Dermis blood vessel endothelial cell (primary cell): ENCODE results near the gene IVNS1ABP. TPM values are rescaled to one million over a fixed set of nuclear protein-coding genes. Genes with fewer than 3 reads are reported as not detected.
"Not testable (repeated sequence)": the region's sequence is repeated elsewhere in the genome, so short reads cannot be mapped to it uniquely, and the experiment has no call there.

Experiments used
- DNase-seq: peaks from one replicate; pipeline ENCODE4 v3.0.0; 2010
- total RNA-seq: library from RNA; depleted of rRNA; stranded (reverse); fragments of >200 nt; gene quantifications from 2 replicates; pipeline ENCODE4 v1.2.3, GENCODE V29; 2014

Gene IVNS1ABP
- total RNA-seq, result 94.5 and 107 TPM in 2 replicates

DNA sequence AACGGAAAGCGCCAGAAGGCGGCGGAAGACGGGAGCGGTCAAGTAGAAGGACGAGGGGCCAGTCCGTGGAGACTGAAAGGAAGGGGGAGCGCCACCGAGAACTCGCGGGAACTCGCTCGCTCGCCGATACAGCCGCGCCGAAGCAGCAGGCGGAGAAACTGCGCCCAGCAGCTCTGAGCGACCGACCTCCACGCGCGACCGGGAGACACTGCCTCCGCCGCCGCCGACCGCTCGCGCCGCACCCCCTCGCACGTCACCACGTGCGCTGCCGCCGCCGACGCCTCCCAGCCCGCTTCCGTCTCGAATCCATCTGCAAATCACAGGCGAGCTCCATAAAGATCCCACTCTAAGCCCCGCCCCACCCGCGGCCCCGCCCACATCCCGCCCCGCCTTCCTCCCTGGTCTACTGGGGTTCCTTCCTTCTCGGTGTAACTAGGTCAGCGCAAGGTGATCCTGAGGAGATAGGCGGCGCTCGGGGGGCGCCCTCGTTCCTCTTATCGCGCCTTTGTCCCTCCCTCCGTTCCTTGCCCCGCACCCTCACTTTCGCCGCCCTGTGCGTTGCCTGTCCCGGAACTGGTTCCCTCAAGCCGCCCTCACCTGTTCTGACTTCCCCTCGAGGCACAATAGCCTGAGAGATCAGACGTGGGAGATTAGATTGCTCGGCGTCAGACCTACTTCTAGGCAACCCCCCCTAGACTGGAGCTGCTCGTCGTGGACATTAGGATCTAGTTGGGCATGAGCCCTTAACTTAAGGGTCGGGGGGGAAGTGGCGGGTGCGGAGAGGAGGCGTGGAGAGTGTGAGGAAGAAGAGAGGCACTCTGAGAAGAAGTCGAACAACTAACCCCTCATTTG, at the start of gene IVNS1ABP:
IVNS1ABP (minus strand) TSS at position 210 of the 852 bp plus-strand sequence. CDS start 7,750 bp downstream, outside the sequence.
- DNase-seq, result peak; percentile 97

GRCh38 chr1:185365951-185366350, 48.9 kb upstream of the IVNS1ABP start:
- no peak for DNase-seq

DNA sequence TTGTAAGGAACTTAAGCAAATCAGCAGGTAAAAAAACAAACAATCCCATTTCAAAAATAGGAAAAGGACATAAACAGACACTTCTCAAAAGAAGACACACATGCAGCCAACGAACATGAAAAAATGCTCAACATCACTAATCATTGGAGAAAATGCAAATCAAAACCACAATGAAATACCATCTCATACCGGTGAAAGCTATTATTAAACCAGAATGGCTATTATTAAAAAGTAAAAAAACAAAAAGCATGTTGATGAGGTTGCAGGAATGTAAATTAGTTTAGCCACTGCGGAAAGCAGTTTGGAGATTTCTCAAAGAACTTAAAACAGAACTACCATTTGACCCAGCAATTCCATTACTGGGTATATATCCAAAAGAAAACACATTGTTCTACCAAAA, 47.5 kb upstream of the IVNS1ABP start:
- DNase-seq, result not testable (repeated sequence)

DNA sequence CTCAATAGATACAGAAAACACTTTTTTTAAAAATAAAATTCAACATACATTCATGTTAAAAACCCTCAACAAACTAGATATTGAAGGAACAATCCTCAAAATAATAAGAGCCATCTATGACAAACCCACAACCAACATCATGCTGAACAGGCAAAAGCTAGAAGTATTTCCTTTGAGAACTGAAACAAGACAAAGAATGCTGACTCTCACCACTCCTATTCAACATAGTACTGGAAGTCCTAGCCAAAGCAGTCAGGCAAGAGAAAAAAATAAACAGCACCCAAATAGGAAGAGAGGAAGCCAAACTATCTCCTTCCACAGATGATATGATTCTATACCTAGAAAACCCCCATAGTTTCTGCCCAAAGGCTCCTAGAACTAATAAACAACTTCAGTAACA, 46.2 kb upstream of the IVNS1ABP start:
- no peak for DNase-seq

DNA sequence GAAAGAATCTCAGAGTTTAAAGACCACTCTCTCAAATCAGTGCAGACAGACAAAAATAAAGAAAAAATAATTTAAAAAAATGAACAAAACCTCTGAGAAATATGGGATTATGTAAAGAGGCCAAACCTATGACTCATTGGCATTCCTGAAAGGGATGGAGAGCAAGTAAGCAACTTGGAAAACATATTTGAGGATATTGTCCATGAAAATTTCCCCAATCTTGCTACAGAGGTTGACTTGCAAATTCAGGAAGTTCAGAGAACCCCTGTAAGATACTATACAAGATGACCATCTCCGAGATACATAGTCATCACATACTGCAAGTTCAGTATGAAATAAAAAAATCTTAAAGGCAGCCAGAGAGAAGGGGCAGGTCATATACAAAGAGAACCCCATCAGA, 43.7 kb upstream of the IVNS1ABP start:
- peak; percentile 35 for DNase-seq

GRCh38 chr1:185358957-185359356, 41.9 kb upstream of the IVNS1ABP start:
- DNase-seq, result no peak

DNA sequence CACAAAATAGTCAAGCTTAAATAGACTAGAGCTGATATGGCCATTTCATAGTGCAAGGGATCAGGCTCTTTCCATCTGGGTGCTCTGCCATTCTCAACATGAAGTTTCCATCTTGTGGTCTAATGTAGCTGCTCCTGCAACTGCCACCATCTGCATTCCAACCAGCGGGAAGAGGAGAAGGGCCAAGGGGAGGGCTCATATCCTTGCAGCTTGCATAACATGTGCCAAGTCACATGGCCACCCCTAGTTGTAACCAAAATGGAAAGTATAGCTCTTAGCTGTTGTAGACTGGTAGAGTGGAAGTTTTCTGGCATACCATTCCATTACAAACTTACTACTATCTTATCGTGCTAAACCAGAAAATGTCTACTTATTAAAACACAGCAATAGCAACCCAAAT, 38.9 kb upstream of the IVNS1ABP start:
- DNase-seq, result no peak

DNA sequence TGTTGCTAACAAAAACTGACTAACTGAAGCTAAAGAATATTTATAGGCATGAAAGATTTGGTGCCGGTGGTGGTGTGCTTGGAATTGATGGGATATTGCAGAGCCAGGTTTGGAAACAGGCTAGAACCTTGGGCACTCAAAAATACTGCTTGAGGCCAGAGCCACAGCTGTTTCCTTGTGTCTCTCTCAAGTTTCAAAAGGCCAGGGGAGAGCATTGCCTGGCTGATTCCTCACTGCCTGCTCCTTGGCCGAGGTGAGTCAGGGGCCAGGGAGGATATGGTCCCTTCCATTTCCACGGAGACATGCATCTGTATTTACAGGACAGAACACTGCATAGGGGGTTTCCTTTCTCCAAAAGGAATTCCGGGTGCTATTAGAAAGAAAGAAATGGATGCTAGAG, 36.1 kb upstream of the IVNS1ABP start:
- peak; percentile 25 for DNase-seq

DNA sequence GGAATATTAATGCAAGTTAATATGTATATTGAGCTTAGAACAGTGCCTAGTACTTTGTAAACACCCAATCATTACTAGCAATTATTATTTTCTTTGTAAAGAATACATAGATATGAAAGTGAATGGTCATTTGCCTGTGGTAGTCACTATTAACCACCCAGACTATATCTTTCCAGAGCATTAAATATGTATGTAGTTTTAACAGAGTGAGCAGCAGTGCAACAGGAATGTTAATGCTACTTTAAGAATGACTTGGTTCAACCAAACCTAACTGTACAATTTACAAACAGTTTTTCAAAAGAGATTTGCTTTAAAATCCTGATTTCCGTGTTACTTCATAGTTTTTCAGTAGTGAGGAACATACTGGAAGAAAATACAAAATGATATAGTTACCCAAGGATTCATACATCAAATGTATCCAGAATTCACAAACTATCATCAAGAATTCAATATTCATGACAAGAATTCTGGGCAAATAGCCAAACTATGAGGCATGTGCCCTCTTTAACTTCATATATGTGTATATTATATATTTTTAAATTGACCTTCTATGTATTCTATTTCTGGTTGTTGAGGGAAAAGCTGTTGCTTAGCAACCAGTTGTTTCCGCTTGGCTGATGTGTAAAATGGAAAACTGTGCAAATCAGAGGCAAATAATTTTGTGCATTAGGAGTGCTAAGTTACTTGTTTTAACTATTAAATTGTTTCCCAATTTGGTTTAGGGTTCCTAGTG, 34.9 kb upstream of the IVNS1ABP start:
- DNase-seq, result peak; percentile 77

GRCh38 chr1:185350027-185350442, 33.0 kb upstream of the IVNS1ABP start:
- no peak for DNase-seq

- DNase-seq, result no peak
Measured at GRCh38 chr1:185349556-185349955, 32.5 kb upstream of the IVNS1ABP start.

GRCh38 chr1:185348985-185349384, 31.9 kb upstream of the IVNS1ABP start:
- no peak for DNase-seq

GRCh38 chr1:185348296-185348695, 31.3 kb upstream of the IVNS1ABP start:
- no peak for DNase-seq

DNA sequence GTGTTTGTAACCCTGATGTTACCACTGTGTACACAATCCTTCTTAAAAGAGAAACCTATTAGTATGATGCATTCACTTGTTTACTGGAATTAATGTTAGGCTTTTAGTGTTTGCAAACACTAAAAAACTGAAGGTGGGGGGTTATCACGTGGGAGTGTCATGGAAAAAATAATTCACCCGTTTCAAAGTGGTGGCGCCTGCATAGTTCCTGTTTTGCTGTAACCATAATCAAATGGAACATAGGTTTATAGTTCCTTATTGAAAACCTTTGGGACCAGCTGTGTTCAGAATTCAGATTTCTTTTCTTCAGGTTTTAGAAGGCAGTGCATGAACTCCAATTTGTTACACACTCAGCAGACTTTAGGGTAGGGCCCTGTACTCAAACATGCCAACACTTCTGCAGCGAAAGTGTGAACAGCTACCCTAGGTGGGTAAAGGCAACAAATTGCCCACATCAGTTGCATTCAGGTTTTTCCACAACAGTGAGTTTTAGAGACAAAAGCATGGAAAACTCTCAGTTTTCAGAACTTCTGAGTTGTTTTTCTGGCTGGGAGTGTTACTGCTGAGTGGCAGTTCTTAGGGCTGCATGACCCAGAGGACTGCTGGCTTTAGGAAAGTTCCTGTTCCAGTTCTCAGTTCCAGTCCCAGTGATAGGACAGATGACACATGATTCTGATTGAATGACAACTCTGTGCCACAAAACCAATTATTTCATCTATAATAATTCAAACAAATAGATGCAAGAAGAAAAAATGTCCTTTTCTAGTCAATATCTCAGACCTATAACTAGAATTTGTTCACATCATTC, 29.1 kb upstream of the IVNS1ABP start:
- DNase-seq, result no peak

- no peak for DNase-seq
Measured at GRCh38 chr1:185343306-185343705, 26.3 kb upstream of the IVNS1ABP start.

- DNase-seq, result no peak
Measured at GRCh38 chr1:185342672-185343259, 25.7 kb upstream of the IVNS1ABP start.

GRCh38 chr1:185342017-185342416, 25.0 kb upstream of the IVNS1ABP start:
- no peak for DNase-seq

- DNase-seq, result no peak
Measured at GRCh38 chr1:185341196-185341781, 24.2 kb upstream of the IVNS1ABP start.

GRCh38 chr1:185338719-185339622, 21.9 kb upstream of the IVNS1ABP start:
- no peak for DNase-seq

DNA sequence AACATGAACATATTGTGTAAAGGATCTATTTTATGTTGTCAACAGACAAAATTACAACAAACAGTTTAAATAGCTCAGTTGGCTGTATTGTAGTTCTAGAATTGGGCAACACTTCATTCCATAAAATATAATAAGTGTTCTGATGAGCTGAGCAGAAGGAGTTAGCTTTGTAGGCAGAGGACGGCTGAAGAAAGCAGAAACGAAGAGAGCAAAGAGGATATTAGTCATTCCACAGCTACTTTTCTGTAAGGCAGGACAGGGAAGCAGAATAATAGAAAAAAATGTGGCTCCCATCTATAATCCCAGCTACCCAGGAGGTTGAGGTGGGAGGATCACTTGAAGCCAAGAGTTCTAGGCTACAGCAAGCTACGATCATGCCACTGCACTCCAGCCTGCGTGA, 20.2 kb upstream of the IVNS1ABP start:
- peak; percentile 19 for DNase-seq

DNA sequence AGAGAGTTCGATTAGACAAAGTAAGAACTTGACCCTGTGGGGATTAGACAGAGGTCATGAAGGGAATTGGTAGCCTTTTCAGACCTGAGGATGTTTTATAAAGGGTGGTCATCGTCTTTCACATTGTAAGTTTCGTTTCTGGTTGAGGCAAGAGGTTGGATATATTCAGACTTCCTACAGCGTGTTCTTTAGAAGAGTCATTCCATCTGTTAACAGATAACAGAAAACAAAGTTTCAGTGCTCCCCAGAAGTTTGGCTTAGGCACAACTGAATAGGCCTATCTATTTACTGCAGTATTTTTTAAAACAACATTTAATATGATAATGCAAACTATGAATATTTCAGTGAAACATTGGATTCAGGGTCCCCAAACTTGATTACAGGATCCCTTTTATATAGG, 17.1 kb upstream of the IVNS1ABP start:
- no peak for DNase-seq
